COLO668 (cell line): ENCODE measurements around the gene ACVRL1.

Experiments used
- DNase-seq: peaks from one replicate; lab custom pipeline; 2025; ENCODE audit not compliant: unreplicated experiment; lab: John Stamatoyannopoulos, UW

Gene ACVRL1

GRCh38 chr12:51959921-51960320 is 52.6 kb downstream of the ACVRL1 start:
- no peak for DNase-seq

GRCh38 chr12:51960488-51960887 is 53.2 kb downstream of the ACVRL1 start:
- no peak for DNase-seq

- no peak for DNase-seq
Measured at GRCh38 chr12:51960890-51961289, 53.6 kb downstream of the ACVRL1 start.

GRCh38 chr12:51961834-51962233 is 54.5 kb downstream of the ACVRL1 start:
- DNase-seq, result no peak

- DNase-seq, result no peak
Measured at GRCh38 chr12:51962737-51963136, 55.4 kb downstream of the ACVRL1 start.

- no peak for DNase-seq
Measured at GRCh38 chr12:51963477-51963876, 56.2 kb downstream of the ACVRL1 start.

GRCh38 chr12:51969643-51970042 is 62.3 kb downstream of the ACVRL1 start:
- no peak for DNase-seq

- DNase-seq, result no peak
Measured at GRCh38 chr12:51970904-51971646, 63.8 kb downstream of the ACVRL1 start.

- DNase-seq, result no peak
Measured at GRCh38 chr12:51971679-51972421, 64.5 kb downstream of the ACVRL1 start.

- no peak for DNase-seq
Measured at GRCh38 chr12:51972422-51972812, 65.1 kb downstream of the ACVRL1 start.

GRCh38 chr12:51972849-51973273 is 65.6 kb downstream of the ACVRL1 start:
- no peak for DNase-seq
